Heart left ventricle (tissue), 13 donors: Measurements from ENCODE around the gene UBR2.

ENCODE experiments used
- CTCF ChIP-seq, 12 donors: fragments of 200-600 bp; sonication (generic) in 4 of 12; IDR thresholded peaks; one replicate each; pipeline versions ENCODE4 v1.5.0 to v1.8.0; 2018 to 2022; ENCODE audit warnings: antibody characterized with exemption in 12 of 12, mild to moderate bottlenecking in 5 of 12
- POLR2A ChIP-seq, 2 donors: fragments of 450-650 bp; IDR thresholded peaks; one replicate each; pipeline ENCODE4 v1.6.1; 2017; ENCODE audit warnings: antibody characterized with exemption in 2 of 2, mild to moderate bottlenecking in 2 of 2, moderate library complexity in 2 of 2
- donor health status: ischemic (EF 13 %, LVEDD 7.1; RV severe dilation, severe dysfunction).
- donor health status: DM: no; HTN: yes; CAD: no.
- donor health status: DM: no; HTN: no; CAD: no.
- donor health status: ischemic (EF 25% LVEDD 6.9; RV normal size, moderate dysfunction).
- donor health status: ischemic (EF 25% LVEDD 5.7; RV mildly dilated, moderate dysfunction).
- donor health status: ischemic (EF 35%, LVEDD 5.7; RV mildly dilated, moderate dysfunction).
- donor health status: nonischemic (EF 11% LVEDD 7.7; RV severe dilation, severe dysfunction).
- donor health status: DM: yes; HTN: yes; CAD: no.
- donor health status: PGD.
- donor health status: ischemic (EF 29% LVEDD 5.4; RV normal size, mild dysfunction).
- donor health status: nonischemic (EF 23%, LVEDD 6.1; RV moderate dilation, normal function).

DNA sequence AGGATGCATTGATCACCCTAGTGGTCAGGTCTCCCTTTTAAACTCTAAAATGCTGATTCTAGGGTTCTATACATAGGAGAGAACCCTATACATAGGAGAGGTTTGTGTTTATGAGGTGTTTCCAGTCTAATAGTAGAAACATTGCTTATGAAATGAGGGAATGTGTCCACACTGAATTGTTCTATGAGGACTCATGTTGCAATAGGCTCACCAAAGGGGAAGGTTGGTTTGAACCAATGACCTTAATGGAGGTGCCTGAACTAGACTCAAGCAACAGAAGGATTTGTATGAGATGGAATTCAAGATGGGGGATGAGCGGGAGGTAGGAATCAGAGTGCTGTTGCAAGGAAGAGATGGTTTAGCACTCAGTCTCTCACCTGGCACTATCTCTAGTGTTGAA is 33.5 kb upstream of the UBR2 start:
- TF ChIP-seq POLR2A (IDR thresholded peaks at IDR 0.05) (no peak), CTCF (IDR thresholded peaks at IDR 0.05) (no peak)
